ENCODE data around the gene ANKRD34A. TPM values are rescaled to one million over a fixed set of nuclear protein-coding genes. Genes with fewer than 3 reads are reported as not detected.

Gene ANKRD34A
- total and polyA plus RNA-seq, 2 of the 13 experiments (the other 11 are each of a cell fraction or from before 2014, with no cell fraction given), result 0.05 to 0.07 TPM

DNA sequence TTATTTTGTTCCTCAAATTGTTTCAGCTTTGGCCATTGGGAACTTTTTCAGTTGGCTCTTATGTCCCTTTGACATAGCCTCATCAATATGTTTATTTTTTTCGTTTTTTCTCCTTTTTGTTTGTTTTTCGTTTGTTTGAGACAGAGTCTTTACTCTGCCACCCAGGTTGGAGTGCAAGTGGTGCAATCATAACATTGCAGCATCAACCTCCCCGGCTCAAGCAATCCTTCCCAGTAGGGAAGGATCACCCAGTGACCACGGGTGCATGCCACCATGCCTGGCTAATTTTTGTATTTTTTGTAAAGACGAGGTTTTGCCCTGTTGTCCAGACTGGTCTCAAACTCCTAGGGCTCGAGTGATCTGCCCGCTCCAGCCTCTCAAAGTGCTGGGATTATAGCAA lies 8.2 kb upstream of the ANKRD34A start (continued):
- TF ChIP-seq NR2C2 (CRISPR knock-in tag; IDR thresholded peaks at IDR 0.05; ENCODE audit: borderline replicate concordance) (peak; percentile 55; the same call in 1 of the 2 replicates), ZNF644 (CRISPR knock-in tag; IDR thresholded peaks at IDR 0.05; ENCODE audit: low read depth) (peak; percentile 88), KMT2A (CRISPR knock-in tag; IDR thresholded peaks at IDR 0.05) (no peak), MLLT10 (CRISPR knock-in tag; IDR thresholded peaks at IDR 0.05) (no peak), KLF16 (CRISPR knock-in tag; IDR thresholded peaks at IDR 0.05) (peak in 1 of 2 experiments; percentile 53; a peak in 1 of 4 replicates), ZNF703 (CRISPR knock-in tag; IDR thresholded peaks at IDR 0.05; ENCODE audit: borderline replicate concordance) (no peak), ZNF17 (CRISPR knock-in tag; IDR thresholded peaks at IDR 0.05) (no peak), NONO (IDR thresholded peaks at IDR 0.05) (no peak), NONO (CRISPR knock-in tag; conservative IDR thresholded peaks at IDR 0.05) (no peak)
- TF ChIP-seq, protein P1, sequence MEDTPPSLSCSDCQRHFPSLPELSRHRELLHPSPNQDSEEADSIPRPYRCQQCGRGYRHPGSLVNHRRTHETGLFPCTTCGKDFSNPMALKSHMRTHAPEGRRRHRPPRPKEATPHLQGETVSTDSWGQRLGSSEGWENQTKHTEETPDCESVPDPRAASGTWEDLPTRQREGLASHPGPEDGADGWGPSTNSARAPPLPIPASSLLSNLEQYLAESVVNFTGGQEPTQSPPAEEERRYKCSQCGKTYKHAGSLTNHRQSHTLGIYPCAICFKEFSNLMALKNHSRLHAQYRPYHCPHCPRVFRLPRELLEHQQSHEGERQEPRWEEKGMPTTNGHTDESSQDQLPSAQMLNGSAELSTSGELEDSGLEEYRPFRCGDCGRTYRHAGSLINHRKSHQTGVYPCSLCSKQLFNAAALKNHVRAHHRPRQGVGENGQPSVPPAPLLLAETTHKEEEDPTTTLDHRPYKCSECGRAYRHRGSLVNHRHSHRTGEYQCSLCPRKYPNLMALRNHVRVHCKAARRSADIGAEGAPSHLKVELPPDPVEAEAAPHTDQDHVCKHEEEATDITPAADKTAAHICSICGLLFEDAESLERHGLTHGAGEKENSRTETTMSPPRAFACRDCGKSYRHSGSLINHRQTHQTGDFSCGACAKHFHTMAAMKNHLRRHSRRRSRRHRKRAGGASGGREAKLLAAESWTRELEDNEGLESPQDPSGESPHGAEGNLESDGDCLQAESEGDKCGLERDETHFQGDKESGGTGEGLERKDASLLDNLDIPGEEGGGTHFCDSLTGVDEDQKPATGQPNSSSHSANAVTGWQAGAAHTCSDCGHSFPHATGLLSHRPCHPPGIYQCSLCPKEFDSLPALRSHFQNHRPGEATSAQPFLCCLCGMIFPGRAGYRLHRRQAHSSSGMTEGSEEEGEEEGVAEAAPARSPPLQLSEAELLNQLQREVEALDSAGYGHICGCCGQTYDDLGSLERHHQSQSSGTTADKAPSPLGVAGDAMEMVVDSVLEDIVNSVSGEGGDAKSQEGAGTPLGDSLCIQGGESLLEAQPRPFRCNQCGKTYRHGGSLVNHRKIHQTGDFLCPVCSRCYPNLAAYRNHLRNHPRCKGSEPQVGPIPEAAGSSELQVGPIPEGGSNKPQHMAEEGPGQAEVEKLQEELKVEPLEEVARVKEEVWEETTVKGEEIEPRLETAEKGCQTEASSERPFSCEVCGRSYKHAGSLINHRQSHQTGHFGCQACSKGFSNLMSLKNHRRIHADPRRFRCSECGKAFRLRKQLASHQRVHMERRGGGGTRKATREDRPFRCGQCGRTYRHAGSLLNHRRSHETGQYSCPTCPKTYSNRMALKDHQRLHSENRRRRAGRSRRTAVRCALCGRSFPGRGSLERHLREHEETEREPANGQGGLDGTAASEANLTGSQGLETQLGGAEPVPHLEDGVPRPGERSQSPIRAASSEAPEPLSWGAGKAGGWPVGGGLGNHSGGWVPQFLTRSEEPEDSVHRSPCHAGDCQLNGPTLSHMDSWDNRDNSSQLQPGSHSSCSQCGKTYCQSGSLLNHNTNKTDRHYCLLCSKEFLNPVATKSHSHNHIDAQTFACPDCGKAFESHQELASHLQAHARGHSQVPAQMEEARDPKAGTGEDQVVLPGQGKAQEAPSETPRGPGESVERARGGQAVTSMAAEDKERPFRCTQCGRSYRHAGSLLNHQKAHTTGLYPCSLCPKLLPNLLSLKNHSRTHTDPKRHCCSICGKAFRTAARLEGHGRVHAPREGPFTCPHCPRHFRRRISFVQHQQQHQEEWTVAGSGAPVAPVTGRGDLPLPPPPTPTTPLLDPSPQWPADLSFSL (CRISPR knock-in tag; IDR thresholded peaks at IDR 0.05), result no peak
- TF ChIP-seq, protein P2, sequence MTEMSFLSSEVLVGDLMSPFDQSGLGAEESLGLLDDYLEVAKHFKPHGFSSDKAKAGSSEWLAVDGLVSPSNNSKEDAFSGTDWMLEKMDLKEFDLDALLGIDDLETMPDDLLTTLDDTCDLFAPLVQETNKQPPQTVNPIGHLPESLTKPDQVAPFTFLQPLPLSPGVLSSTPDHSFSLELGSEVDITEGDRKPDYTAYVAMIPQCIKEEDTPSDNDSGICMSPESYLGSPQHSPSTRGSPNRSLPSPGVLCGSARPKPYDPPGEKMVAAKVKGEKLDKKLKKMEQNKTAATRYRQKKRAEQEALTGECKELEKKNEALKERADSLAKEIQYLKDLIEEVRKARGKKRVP (CRISPR knock-in tag; IDR thresholded peaks at IDR 0.05), result peak in 1 of 2 experiments; percentile 87; a peak in 2 of 4 replicates
- TF ChIP-seq, protein P3, sequence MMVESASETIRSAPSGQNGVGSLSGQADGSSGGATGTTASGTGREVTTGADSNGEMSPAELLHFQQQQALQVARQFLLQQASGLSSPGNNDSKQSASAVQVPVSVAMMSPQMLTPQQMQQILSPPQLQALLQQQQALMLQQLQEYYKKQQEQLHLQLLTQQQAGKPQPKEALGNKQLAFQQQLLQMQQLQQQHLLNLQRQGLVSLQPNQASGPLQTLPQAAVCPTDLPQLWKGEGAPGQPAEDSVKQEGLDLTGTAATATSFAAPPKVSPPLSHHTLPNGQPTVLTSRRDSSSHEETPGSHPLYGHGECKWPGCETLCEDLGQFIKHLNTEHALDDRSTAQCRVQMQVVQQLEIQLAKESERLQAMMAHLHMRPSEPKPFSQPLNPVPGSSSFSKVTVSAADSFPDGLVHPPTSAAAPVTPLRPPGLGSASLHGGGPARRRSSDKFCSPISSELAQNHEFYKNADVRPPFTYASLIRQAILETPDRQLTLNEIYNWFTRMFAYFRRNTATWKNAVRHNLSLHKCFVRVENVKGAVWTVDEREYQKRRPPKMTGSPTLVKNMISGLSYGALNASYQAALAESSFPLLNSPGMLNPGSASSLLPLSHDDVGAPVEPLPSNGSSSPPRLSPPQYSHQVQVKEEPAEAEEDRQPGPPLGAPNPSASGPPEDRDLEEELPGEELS (CRISPR knock-in tag; IDR thresholded peaks at IDR 0.05), result peak; percentile 63; the same call in 1 of the 2 replicates
- TF ChIP-seq, protein P4, sequence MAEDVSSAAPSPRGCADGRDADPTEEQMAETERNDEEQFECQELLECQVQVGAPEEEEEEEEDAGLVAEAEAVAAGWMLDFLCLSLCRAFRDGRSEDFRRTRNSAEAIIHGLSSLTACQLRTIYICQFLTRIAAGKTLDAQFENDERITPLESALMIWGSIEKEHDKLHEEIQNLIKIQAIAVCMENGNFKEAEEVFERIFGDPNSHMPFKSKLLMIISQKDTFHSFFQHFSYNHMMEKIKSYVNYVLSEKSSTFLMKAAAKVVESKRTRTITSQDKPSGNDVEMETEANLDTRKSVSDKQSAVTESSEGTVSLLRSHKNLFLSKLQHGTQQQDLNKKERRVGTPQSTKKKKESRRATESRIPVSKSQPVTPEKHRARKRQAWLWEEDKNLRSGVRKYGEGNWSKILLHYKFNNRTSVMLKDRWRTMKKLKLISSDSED (CRISPR knock-in tag; IDR thresholded peaks at IDR 0.05), result no peak
- TF ChIP-seq, protein P5, sequence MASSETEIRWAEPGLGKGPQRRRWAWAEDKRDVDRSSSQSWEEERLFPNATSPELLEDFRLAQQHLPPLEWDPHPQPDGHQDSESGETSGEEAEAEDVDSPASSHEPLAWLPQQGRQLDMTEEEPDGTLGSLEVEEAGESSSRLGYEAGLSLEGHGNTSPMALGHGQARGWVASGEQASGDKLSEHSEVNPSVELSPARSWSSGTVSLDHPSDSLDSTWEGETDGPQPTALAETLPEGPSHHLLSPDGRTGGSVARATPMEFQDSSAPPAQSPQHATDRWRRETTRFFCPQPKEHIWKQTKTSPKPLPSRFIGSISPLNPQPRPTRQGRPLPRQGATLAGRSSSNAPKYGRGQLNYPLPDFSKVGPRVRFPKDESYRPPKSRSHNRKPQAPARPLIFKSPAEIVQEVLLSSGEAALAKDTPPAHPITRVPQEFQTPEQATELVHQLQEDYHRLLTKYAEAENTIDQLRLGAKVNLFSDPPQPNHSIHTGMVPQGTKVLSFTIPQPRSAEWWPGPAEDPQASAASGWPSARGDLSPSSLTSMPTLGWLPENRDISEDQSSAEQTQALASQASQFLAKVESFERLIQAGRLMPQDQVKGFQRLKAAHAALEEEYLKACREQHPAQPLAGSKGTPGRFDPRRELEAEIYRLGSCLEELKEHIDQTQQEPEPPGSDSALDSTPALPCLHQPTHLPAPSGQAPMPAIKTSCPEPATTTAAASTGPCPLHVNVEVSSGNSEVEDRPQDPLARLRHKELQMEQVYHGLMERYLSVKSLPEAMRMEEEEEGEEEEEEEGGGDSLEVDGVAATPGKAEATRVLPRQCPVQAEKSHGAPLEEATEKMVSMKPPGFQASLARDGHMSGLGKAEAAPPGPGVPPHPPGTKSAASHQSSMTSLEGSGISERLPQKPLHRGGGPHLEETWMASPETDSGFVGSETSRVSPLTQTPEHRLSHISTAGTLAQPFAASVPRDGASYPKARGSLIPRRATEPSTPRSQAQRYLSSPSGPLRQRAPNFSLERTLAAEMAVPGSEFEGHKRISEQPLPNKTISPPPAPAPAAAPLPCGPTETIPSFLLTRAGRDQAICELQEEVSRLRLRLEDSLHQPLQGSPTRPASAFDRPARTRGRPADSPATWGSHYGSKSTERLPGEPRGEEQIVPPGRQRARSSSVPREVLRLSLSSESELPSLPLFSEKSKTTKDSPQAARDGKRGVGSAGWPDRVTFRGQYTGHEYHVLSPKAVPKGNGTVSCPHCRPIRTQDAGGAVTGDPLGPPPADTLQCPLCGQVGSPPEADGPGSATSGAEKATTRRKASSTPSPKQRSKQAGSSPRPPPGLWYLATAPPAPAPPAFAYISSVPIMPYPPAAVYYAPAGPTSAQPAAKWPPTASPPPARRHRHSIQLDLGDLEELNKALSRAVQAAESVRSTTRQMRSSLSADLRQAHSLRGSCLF (CRISPR knock-in tag; IDR thresholded peaks at IDR 0.05; ENCODE audit: borderline replicate concordance), result no peak
